ENCODE measurements around the gene CDK5R1.
A peak's percentile ranks its signal among the peaks of the same experiment; 100 is the strongest.
"Not testable (repeated sequence)": the region's sequence is repeated elsewhere in the genome, so short reads cannot be mapped to it uniquely, and the experiment has no call there.

Gene CDK5R1

DNA sequence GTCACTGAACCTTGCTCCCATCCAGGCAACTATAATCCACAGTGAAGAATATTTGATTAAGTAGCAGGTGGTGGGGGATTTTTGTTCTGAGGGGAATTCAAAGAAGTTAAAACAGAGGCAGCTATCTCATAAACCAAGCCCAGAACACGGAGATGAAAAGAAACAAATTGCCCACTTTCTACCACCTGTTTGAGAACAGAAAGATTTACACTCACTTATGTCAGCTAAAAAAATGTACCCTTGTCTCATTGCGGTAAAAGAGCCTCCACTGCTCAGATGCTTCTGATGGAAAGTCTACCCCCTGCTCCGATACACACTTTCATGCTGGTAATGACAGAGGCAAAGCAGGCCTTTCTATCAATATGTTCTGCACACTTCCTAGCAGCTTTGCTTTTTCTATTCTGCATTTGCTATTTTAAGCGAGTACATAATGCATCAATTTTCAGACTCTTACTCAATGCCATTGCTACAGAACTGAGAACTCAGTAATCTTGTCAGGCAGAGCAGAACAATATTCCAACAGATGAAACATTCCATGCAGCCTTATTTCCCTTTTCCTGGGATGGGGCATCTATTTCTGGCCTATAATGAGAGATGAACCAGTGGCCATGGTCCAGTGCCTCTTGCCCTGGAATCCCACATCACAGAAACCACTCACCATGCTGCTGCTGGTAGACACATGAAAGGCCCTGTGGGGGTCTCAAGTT, 29.0 kb downstream of the CDK5R1 start:
- DNase-seq (ENCODE audit: low read depth in 4 of 4, low spot score in 1 of 4) = no peak

DNA sequence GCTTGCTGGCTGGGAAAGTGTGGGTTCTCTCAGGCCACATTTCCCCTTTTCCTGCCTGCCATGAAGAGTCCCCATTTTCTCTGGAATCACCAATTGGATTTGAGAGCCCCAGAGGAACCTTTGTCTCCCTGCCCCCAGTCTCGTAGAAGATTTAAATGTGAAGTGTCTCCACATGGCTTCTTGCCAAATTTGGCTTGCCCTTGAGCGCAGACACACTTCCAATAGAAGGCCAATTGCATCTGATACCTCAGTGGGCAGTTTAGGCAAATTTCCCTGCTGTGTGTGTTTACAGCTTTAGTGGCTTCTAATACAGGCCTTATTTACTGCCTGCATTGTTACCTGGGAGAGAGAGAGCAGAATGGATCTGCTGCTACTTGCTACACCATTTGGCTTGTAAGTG, 29.7 kb downstream of the CDK5R1 start:
- no peak for DNase-seq (ENCODE audit: low read depth in 4 of 4, low spot score in 1 of 4)

DNA sequence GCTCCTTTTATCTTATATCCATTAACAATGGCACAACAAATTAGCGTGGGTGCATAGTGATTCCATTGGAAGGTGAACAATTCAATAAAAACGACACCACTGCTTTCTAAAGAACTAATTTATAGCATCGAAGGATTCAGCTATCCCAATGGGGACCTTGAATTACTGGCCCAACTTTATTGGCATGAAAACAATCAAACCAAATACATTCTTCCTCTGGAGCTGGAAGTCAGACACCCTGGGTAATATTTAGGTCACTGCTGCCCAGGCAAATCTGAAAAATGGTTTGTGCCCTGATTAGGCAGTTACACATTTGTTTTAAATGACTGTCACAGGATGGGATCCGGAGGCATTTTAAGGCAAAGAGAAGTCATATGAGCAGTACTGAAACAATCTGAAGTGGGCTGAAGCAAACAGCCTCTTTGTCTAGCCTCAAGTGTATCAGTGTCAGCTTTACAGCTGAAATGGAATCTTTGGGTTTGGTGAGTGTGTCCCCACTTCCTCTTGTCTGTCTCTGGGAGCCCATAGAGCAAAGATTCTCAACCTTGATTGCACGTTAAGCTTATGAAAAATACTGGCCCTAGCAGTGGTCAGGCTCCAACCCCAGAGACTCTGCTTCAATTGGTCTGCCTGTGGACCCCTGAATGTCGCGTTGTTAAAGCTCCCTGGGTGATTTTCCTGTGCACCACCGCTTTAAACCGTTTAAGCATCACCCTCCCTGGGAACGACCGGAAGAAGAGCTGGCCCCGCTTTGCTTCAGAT, 30.3 kb downstream of the CDK5R1 start:
- no peak for DNase-seq (ENCODE audit: low read depth in 4 of 4, low spot score in 1 of 4)

DNA sequence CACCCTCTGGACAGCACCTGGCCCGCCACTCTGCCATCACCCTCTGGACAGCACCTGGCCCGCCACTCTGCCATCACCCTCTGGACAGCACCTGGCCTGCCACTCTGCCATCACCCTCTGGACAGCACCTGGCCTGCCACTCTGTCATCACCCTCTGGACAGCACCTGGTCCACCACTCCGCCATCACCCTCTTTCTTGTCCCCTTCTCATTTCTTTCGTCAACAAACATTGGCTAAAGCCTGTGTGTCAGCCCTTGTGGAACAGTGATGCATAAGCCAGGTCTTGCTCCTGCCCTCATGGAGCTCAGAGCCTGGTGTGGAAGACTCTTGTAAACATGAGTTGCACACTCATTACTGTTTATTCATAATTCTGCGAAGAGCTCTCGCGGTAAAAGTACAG, 31.2 kb downstream of the CDK5R1 start:
- DNase-seq (ENCODE audit: low read depth in 4 of 4, low spot score in 1 of 4) = no peak

DNA sequence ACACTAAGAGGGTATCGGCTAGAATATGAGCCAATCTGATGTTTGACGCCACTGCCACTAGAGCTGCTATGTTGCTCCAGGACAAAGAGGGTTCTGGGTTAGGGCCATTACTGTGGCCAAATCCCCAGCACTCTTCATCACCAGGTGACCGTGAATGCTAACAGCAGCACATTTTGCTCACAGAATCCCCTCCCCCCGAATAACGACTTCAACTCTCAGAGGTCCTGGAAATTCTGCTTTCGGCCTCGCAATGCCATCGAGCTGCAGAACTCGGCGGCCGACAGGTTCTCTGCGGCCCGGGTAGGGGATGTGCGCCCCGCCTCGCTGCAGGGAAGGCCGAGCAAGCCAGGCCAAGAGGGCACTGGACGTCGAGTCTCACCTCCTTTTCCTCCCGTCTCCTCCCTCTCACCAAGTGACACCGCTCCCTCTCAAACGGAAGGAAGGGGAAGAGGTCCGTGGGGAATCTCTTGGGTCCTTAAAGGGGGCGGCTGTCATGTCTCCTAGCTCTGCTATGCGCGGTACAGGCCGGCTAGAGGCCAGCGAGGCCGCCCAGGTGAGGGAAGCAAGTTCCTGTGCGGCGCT, 31.9 kb downstream of the CDK5R1 start:
- DNase-seq (ENCODE audit: low read depth in 4 of 4, low spot score in 1 of 4) = no peak

DNA sequence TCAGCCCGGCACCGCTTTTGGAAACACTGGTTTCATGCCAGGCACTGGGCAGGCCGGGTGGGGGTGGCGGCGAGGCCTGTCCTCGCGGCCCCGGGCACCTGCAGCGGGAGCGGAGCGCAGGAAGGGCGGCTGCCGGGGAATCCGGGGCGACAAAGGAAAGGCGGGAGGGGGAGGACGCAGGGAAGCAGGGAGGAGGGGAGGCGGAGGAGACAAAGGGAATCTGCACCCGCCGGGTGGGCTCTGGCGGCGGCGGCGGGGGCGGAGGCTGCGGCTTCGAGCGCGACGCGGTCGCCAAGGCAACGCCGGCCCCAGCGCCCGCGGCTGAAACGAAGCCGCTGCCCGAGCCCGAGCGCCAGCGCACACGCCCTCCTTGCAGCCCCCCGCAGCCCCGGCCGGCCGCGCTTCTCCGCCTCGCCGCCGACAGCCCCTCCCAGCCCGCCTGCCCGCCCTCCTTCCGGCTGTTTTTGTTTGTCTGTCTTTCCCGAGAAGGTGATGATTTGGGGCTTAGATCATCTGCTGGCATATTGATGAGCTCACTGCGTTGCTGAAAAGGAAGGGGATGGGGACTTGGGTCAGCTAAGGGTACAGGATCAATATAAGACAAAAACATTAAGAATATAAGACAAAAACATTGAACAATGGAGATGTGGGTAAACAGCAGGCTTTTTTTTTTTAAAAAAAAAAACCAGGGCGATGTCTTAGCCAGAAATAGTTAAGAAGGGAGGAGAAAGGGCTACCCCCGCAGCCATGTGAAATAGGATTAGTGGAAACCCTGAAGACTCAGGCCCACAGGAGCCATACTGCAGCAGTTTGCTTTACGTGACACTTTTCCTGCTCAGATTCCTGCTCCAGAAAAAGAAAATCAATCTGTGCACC, 32.7 kb downstream of the CDK5R1 start:
- peak in 2 of 4 experiments; percentile 35 to 56 for DNase-seq (ENCODE audit: low read depth in 4 of 4, low spot score in 1 of 4)

DNA sequence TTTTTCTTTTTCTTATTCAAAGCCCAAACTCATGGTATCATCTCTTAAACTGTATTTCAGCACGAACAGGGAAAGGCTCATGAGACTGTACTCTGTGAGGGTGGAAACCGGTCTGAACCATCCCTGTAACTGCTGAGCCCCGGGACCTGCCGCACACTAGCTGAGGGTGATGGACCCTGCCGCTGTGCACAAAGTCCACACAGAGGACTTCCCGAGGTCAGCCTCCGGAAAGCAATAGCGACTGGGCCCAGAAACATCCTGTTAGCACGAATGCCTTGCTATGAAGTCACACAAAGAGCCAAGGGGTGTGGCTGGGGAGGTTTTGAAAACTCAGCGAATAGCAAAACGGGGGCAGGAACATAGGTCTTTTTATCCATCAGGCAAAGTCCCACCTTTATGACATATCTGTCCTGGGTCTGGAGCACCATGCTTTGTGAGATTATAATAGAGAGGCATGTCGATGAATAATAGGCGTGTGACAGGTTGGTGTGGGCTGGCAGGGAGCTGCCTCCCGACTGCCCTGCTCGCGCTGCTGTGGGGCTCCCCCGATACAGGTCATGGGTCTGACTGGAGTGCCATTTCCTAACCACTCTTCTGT, 33.4 kb downstream of the CDK5R1 start:
- DNase-seq (ENCODE audit: low read depth in 4 of 4, low spot score in 1 of 4) = peak in 1 of 4 experiments; percentile 54

DNA sequence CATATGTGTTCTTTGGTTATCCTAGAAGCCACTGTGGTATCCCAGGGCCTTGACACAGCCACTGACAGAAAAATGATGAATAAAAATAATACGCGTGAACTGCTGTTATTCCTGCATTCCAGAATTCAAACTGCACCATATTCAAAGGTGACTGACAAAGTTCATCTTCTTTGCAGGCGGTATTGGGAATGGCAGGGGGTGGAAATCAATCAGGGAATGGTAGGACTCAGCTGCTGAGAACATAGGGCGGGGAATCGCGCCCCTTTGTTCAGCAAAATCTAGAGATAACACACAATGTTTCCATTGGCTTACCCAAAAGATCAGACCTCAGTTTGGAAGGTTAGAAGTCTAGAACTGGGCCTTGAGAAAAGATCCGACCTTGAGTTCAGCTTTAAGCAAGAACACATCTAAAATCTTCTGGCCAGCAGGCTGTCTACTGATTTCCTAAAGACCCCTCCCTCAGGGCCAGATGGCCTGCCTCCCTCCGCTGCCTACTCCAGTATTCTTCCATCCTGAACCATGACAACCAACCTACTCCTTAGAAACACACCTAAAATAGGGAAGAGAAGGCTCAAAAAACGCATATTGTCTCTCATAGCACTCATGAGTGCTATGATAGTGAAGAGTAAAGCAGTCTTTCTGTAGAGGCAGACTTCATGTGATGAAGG, 34.1 kb downstream of the CDK5R1 start:
- no peak for DNase-seq (ENCODE audit: low read depth in 4 of 4, low spot score in 1 of 4)

DNA sequence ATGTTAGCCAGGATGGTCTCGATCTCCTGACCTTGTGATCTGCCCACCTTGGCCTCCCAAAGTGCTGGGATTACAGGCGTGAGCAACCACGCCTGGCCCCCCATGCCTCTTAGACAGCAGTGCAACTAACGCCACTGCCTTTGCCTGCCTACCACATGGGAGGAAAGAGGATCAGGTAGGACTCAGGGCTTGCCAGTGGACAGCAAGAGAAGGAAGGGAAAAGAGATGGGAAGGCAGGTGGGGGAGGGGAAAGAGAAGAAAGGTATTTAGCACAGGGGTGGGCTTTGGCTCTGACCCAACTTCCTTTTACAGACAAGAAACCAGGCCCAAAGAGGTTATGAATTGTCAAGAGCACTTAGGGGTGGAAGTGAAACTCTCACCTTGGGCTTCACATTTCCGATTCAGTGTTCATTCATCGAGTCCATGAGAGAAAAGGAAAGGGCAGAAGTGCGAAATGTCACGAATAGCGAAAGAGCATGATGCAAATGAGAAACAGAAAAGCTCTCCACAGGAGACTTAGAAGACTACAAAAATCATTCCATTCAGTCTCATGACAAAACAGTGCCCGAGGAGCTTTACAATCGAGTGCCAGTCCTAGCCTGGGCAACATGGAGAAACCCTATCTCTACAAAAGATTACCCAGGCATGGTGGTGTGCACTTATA, 36.4 kb downstream of the CDK5R1 start:
- no peak for DNase-seq (ENCODE audit: low read depth in 4 of 4, low spot score in 1 of 4)

DNA sequence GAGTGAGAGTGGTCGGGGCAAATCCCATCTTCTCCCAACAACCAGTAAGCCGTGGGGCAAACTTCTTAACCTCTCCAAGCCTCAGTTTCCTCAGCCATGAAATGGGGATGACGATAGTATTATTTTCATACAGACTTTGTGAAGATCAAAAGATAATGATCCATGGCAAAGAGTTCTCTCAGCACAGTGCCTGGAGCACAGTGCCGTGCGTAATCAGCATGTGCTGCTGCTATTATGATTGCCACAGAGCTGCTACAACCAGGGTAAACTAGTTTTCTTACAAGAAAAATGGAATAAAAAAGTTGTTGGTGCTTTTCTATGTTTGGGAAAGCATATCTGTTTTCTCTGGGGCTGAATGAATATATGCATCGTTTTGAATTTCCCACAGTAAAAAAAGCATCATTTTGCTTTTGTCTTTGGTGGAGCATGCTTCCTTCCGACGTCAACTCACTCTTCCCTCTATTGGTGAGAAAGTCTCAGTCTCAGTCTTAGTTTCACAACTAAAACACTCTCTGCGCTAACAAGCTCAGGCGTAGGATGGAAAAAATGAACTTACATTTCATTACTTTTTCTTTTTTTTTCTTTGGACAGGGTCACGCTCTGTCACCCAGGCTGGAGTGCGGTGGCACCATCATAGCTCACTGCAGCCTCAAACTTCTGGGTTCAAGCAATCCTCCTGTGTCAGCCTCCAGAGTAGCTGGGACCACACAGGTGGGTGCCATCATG, 37.2 kb downstream of the CDK5R1 start:
- no peak for DNase-seq (ENCODE audit: low read depth in 4 of 4, low spot score in 1 of 4)

DNA sequence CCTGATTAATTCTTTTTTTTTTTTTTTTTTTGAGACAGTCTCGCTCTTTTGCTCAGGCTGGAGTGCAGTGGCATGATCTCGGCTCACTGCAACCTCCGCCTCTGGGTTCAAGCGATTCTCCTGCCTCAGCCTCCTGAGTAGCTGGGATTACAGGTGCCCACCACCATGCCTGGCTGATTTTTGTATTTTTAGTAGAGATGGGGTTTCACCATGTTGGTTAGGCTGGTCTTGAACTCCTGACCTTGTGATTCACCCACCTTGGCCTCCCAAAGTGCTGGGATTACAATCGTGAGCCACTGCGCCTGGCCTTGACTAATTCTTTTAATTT, 37.7 kb downstream of the CDK5R1 start:
- DNase-seq (ENCODE audit: low read depth in 4 of 4, low spot score in 1 of 4) = not testable (repeated sequence)

DNA sequence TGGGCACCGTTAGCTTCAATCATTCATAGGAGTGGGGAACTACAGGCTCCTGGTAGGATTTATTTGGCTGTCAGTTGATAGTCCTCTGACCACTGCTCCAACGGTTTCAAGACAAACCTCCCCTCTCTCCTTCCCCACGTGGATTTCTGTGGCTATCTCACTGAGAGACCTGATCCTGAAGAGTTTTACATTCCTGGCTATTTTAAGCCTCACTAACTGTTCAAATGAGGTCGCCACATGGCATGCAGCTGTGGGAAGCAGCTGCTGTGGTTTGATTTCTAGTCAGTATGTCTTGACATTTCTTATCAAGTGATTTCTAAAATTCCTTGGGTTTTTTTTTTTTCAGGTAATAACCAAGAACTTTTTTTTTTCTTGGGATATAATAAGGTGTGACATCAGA, 38.3 kb downstream of the CDK5R1 start:
- no peak for DNase-seq (ENCODE audit: low read depth in 4 of 4, low spot score in 1 of 4)

DNA sequence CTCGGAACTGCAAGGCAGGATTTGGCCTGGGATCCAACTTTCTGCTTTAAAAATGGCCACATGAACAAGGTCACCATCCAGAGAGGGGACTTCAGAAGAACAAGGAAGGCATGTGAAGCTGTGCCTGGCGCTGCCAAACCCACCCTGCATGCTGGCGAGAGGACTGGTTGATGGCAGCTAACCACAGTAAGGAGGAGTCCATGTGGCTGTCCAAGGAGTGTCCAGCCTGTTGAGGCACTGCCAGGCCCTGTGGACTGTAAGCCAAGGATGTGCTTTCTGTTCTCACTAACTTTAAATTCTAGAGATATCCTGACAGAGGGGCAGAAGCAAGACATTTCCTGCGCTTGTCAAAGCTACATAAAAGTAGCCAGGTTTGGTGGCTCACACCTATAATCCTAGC, 40.4 kb downstream of the CDK5R1 start:
- no peak for DNase-seq (ENCODE audit: low read depth in 4 of 4, low spot score in 1 of 4)

DNA sequence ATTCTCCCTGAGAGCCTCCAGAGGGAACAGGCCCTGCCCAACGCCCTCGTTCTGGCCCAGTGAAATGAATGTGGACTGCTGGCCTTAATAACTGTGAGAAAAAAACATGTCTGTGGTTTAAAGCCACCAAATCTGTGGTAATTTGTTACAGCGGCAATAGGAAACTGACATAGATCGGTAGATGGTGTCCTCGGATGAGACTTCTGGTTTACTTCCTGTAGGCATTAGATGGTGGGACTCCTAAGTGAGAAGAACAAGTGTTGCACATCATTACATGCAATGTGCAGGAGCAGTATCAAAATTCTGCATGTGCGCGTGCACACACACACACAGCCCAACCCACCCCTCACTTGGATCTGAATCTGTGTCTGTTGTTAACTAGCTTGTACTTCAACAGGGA, 42.0 kb downstream of the CDK5R1 start:
- no peak for DNase-seq (ENCODE audit: low read depth in 4 of 4, low spot score in 1 of 4)

DNA sequence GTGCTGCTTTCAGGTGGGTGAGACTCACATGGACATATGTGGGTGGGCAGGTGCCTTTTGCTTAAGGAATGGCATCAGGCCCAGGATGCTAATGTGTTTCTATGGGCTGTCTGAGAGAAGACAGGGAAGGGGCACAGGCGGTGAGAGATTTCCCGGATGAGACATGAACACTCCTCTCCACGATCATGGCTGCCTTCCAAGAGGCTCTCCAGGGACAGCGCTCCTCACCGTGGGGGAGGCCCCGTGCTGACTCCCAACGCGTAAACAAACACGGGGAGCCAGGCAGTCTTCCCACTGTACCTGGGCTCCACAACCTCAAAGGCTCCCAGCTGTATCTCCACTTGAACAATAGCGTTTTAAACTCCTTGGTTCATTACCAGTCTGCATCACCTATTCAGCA, 42.8 kb downstream of the CDK5R1 start:
- DNase-seq (ENCODE audit: low read depth in 4 of 4, low spot score in 1 of 4) = no peak

DNA sequence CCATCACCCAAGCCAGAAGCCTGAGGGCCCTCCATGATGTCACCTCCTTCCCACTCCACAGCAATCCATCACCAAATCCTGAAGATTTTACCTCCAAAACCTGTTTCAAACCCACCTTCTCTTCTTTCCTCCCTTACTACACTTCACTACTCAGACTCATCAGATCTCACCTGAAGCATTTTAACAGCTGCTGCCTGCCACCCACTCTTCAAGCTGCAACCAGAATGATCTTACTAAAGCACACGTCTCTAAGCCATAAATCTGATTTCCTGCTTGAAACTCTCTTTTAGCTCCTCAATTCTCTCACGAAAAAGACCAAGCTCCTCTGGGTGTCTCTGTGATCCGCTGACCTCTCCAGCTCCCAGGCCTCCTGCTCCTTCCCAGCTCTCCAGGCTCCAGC, 46.5 kb downstream of the CDK5R1 start:
- no peak for DNase-seq (ENCODE audit: low read depth in 4 of 4, low spot score in 1 of 4)

DNA sequence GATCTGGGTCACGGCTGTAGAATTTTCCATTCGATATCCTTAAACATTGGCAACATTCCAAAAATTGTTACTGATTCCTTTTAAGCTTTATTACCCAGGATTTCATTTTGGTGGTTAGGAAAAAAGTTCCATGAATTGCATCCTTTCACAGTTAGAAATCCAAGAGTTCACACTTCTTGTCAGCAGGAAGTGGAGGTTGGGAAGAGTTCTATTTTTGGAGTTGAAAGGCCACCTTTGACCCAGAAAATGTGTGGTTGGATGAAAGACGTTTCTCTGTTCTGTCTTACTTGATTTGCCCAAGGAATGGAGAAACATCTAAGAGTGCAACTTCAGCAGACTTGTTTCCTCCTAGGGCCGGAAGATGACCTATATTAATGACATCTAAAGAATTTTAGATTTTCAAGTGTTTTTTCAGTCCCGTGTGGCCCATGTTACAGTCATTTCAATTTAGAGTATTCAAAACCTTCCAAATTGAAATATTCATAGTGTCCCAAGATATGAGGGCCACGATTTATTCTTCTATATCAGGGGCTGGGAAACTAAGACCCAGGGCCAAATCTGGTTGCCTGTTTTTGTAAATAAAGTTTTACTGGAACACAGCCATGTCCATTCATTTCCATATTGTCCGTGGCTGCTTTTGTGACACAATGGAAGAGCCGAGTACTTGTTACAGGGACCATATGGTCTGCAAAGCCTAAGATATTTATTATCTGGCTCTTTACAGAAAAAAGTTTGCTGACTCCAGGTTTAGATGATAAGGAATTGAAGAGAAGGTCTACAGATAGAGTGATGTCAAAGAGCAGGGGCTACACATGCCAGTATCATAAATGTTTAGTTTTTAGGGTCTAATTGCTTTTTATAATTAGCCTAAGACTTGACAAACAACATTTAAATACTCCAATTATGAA, 50.2 kb downstream of the CDK5R1 start:
- DNase-seq (ENCODE audit: low read depth in 4 of 4, low spot score in 1 of 4) = no peak

Measured in stimulated activated CD4-positive, alpha-beta T cell treated with anti-CD3 and anti-CD28 coated beads, Interleukin-1b, Interleukin-23, amount 100 ng/mL, for 24 hours (primary cell).